Skin of body (tissue), 2 donors: Measurements from ENCODE around the gene COMMD9. TPM values are rescaled to one million over a fixed set of nuclear protein-coding genes. Genes with fewer than 3 reads are reported as not detected.

Experiments
- DNase-seq: peaks from one replicate; lab custom pipeline; 2025; lab: John Stamatoyannopoulos, UW
- total RNA-seq: library from RNA; depleted of rRNA; stranded (reverse); fragments of >200 nt; gene quantifications from one replicate; pipeline ENCODE4 v1.2.3, GENCODE V29; 2014

COMMD9 gene
- total RNA-seq, 1 donor from 2014 or later: 22.3 TPM

DNA sequence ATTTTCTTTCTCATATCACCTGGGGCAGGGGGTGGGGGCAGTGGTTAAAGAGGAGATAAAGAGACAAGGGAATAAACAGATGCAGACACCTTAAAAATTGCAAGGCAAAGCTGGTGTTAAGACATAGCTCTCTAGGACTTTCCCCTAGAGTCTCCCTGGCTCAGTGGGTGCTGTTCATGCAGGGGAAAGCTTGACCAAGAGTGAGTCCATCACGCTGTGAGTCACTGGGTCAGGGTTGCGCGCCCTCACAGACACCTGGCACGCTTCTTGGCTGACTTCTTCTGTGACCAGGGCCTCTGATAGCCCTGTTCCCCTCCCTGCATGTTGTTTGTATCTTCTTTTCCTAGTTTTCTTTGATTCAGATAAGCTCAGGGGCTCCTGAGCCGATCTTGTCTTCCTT lies 31.9 kb downstream of the COMMD9 start:
- no peak for DNase-seq

- DNase-seq: no peak
These were observed 34.5 kb downstream of the COMMD9 start for GRCh38 chr11:36254713-36255112.

- peak; percentile 56 for DNase-seq
These were observed 36.0 kb downstream of the COMMD9 start for GRCh38 chr11:36253238-36253637.

DNA sequence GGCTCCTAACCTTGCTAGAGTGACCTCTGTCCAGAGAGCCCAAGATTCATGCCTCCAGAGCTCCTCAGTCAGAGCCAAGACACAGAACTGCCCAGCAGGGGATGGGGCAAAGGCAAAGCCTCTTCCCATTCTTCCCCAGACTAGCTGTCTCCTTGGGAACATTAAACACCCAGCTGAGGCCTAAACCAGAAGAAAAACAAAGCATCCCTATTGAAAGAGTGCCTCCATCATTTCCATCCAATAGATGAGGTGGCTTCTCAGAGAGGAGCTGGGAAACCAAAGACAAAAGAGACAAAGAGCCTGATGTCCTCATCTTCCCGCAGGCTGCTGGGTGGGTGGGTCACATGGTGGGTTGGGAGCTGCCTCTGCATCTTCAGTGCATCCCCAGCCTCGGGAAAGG lies 37.4 kb downstream of the COMMD9 start:
- DNase-seq: no peak

DNA sequence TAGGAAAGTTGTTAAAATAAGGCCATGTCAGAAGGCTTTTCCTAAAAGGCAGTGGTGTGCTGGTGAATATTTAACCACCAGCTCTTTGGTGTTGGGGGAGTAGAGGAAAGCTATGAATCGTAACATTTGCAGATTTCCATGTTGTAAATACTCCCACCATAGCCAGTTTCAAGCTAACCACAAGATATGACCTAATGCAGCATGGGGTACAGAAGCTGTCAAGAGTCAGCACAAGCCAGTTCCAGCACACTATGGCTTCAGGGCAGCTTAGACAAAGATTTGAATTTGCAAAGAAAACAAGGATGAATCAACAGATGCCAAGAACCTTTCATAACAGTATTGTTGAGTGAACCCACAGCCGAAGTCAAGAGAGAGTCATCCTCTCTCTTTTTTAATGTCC lies 40.0 kb downstream of the COMMD9 start:
- no peak for DNase-seq

- no peak for DNase-seq
These were observed 40.8 kb downstream of the COMMD9 start for GRCh38 chr11:36248436-36248835.

DNA sequence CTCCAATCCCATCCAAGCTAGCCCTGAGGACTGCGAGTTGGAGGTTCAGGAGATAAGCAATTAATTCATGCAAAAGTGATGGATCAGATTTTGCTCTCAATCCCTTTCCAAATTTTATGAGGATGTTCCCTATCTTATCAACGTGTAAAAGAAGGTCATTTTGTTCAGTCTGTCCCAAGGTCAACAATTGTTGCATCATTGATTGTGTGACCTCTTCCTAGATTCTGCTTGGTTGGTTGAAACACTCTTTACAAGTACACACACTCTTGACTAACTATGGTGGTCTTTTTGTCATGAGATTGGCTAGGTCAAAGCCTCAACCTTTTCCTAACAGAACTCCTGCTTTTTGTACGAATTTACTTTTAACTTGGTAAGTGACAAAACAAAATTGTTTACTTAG lies 41.7 kb downstream of the COMMD9 start:
- DNase-seq: no peak

- no peak for DNase-seq
These were observed 45.6 kb downstream of the COMMD9 start for GRCh38 chr11:36243641-36244040.

GRCh38 chr11:36241497-36241896 lies 47.7 kb downstream of the COMMD9 start:
- DNase-seq: no peak

DNA sequence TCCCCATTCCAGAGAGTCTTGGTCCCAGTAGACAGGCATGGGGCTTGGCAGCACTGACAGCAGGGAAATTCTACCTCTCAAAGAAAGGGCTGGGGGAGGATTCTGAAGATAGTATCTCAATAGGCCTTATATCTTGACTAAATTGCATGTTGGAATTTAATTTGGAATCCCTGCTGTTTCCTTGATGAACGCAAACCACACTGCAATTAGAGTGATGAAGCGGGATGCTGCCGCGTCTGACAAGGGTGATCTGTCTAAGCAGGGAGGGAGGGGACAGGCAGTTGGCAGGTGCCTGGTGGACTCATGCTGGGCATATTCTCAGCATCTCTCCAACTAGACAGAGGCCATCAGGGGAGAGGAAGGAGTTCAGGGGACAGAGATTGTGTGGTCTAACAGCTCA lies 48.4 kb downstream of the COMMD9 start:
- DNase-seq: no peak

DNA sequence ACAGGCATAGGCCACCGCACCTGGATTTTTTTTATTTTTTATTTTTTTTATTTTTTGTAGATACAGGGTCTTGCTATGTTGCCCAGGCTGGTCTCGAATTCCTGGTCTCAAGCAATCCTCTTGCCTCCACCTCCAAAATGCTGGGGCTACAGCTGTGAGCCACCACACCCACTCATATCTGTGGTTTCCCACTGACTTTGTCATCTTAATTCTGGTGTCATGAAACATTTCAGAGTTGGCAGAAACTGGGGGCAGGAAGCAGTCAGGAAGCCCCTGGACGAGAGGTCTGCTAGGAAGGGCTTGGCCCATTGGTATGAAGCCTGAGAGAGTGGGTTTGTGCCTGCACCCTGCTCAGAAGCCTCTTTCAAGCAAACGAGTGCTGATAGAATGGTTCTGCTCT lies 49.1 kb downstream of the COMMD9 start:
- no peak for DNase-seq

DNA sequence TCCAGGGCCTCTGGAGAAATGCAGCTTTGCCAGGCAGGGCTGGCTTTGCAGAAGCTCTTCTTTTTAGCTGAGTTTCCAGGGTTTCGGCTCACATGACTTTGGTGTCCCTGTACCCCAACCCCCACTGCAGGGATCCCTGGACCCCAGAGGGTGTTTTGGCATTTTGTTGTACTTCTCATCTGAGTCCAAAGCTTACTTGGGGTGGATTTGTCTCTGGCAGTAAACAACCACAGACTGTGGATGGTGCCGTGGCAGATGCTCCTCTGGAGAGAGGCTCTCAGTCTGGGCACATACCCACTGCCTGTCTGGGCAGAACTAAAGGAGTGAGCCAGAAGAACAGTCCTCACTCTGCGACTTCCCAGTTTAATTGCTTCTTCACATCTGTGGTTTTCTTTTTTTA lies 49.6 kb downstream of the COMMD9 start:
- DNase-seq: no peak

DNA sequence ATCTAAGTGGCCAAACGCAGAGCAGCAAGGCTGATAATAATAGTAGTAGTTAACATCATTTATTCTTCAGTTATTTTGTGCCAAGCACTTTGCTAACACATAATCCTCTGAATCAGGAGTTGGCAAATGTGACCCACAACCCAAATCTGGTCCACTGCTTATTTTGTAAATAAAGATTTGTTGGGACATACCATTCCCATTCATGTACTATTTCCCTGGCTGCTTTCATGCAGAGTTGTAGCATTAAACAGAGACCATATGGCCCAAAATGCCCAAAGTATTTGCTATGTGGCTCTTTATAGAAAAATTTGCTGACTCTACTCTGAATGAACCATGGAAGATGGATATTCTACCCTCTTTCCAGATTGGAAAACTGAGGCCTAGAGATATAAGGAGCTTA lies 50.3 kb downstream of the COMMD9 start:
- DNase-seq: no peak

- no peak for DNase-seq
These were observed 51.1 kb downstream of the COMMD9 start for GRCh38 chr11:36238036-36238631.

DNA sequence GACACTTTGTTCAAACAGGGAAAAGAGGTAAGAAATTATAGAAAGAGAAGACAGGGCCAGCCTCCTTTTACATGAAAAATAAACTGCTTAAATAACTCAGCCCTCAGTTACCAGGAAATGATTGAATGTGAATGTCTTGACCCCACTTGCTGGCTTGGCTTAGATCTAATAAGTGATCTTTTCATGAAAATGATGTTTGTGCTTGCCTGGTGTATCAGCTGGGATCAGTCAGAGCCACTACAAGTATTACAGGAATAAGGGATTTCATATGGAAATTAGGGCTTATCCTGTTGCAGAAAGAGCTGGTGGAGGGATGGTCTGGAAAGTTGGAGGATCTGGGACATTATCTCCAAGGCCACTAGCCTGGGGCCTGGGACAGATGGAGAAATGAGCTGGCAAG lies 51.8 kb downstream of the COMMD9 start:
- DNase-seq: no peak

- DNase-seq: no peak
These were observed 53.5 kb downstream of the COMMD9 start for GRCh38 chr11:36235750-36236149.

- no peak for DNase-seq
These were observed 54.4 kb downstream of the COMMD9 start for GRCh38 chr11:36234825-36235224.

GRCh38 chr11:36233204-36233603 lies 56.0 kb downstream of the COMMD9 start:
- DNase-seq: no peak

- no peak for DNase-seq
These were observed 58.2 kb downstream of the COMMD9 start for GRCh38 chr11:36230779-36231699.

DNA sequence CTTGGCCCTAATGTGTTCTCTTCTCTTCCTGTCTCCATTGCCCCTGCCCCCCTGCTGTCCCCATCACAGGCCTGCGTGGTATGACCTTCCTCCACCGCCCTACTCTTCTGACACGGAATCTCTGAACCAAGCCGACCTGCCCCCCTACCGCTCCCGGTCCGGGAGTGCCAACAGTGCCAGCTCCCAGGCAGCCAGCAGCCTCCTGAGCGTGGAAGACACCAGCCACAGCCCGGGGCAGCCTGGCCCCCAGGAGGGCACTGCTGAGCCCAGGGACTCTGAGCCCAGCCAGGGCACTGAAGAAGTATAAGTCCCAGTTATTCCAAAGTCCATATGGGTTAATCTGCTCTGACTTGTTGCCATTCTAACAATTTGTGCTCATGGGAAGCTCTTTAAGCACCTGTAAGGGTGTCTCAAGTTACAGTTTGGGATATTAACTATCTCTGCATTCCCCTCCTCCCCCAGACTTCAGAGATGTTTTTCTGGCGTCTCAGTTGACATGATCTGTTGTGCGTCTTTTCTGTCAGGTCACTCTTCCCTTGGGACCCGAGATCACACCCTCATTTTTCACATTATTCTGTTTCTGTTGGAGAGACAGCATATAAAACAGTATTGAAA lies 60.0 kb downstream of the COMMD9 start:
- no peak for DNase-seq

- no peak for DNase-seq
These were observed 60.5 kb downstream of the COMMD9 start for GRCh38 chr11:36228689-36229088.

DNA sequence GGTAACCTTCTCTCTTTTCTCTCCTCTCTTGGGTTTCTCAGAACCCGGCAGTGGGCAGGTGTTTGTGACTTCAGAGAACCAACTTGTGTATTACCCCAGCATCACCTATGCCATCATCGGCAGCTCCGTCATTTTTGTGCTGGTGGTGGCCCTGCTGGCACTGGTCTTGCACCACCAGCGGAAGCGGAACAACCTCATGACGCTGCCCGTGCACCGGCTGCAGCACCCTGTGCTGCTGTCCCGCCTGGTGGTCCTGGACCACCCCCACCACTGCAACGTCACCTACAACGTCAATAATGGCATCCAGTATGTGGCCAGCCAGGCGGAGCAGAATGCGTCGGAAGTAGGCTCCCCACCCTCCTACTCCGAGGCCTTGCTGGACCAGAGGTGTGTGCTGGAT lies 62.2 kb downstream of the COMMD9 start:
- no peak for DNase-seq
